IgD-negative memory B cell (primary cell): ENCODE results near the gene RNASEH2B. TPM values are rescaled to one million over a fixed set of nuclear protein-coding genes. Genes with fewer than 3 reads are reported as not detected.

Experiments
- H3K27ac Mint-ChIP-seq, 3 donors: one replicate each; pipeline ENCODE4 v1.8.0; 2020 to 2022; ENCODE audit warnings: mild to moderate bottlenecking in 3 of 3, mixed read lengths in 3 of 3, moderate library complexity in 1 of 3
- H3K27me3 Mint-ChIP-seq: one replicate; pipeline ENCODE4 v1.8.0; 2021; ENCODE audit warnings: mixed read lengths
- H3K36me3 Mint-ChIP-seq: one replicate; pipeline ENCODE4 v1.8.0; 2020; ENCODE audit warnings: mild to moderate bottlenecking, mixed read lengths
- H3K4me1 Mint-ChIP-seq, 3 donors: one replicate each; pipeline ENCODE4 v1.8.0; 2020 to 2022; ENCODE audit warnings: mixed read lengths in 3 of 3, mild to moderate bottlenecking in 1 of 3
- H3K4me3 Mint-ChIP-seq, 4 donors: one replicate each; pipeline ENCODE4 v1.8.0; 2020 to 2022; ENCODE audit warnings: mild to moderate bottlenecking in 4 of 4, mixed read lengths in 4 of 4, moderate library complexity in 3 of 4
- H3K9me3 Mint-ChIP-seq, 3 donors: one replicate each; pipeline ENCODE4 v1.8.0; 2020 to 2021; ENCODE audit warnings: mixed read lengths in 3 of 3, mild to moderate bottlenecking in 1 of 3
- polyA plus RNA-seq: library from polyadenylated mRNA; unstranded; fragments of 300-500 nt; fragmentation: Illumina TruSeq; gene quantifications from one replicate; pipeline ENCODE4 v1.2.3, GENCODE V29; 2021

The RNASEH2B gene
- polyA plus RNA-seq, 1 donor from 2014 or later, result 189 TPM

DNA sequence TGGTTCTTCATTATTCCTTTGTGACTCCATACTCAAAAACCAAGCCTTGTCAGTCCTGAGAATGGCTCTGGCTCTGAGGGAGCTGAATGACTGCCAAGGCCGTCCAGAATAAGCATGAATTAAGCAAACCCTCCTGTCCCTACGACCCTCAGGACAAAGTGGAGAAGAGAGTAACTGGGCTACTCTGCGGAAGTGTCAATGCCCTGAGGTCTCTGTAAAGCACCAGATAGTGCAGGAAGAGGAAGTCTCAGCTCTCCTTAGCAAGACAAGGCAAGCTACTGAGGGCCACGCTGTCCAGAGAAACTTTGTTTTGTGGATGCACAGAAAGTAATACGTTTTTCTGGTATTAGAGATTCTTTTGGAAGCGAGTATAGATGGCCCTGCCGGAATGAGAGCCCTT, 94.1 kb downstream of the RNASEH2B start:
- Mint-ChIP-seq H3K4me3 (no peak overlapping the region), H3K27me3 (peaks cover 18% of the 10 kb centered on the region), H3K36me3 (peaks cover 1% of the 10 kb centered on the region), H3K4me1 (no peaks in the 10 kb centered on the region), H3K27ac (no peak overlapping the region), H3K9me3 (peaks cover 0 to 3% (median 0%) of the 10 kb centered on the region in 3 donors)

DNA sequence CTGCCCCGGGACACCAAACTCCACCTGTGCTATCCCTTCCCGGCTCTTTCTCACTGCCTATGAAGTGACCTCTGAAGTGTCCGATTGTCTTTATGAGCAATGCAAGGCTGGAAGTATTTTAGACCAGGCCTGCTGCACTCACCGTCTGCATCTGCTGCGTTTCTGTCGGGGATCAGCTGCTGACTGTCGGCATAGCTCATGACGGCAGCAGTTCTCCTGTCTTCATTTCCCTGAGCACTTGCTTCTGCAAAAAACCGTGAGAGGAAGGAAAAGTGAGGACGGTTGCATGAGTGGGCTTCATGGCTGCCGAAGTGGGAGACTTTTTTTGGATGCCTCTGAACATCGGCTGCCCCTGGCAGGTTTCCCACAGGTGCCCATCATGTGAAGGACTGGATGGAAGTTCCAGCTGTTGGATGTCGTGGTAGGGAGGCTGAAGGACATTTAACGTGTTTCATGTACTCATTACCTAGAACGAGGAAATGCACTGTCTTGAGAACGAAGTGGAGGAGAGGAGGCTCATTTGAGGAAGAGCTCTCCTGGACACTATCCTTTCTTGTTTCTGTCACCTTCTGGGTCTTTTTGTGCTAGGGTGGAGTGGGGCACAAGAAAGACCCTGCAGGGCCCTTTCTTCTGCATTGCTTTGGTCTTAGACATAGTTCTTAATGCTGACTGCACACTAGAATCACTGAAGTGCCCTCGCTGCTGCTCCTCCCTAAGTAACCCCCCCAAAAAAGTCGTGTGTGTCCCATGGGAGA, 94.7 kb downstream of the RNASEH2B start:
- H3K4me3 Mint-ChIP-seq, result no peak overlapping the region
- H3K27me3 Mint-ChIP-seq, result peaks cover 18% of the 10 kb centered on the region
- H3K36me3 Mint-ChIP-seq, result peaks cover 1% of the 10 kb centered on the region
- no peak overlapping the region for H3K27ac Mint-ChIP-seq
- H3K4me1 Mint-ChIP-seq, result no peaks in the 10 kb centered on the region
- H3K9me3 Mint-ChIP-seq, result peaks cover 0 to 3% (median 0%) of the 10 kb centered on the region in 3 donors

DNA sequence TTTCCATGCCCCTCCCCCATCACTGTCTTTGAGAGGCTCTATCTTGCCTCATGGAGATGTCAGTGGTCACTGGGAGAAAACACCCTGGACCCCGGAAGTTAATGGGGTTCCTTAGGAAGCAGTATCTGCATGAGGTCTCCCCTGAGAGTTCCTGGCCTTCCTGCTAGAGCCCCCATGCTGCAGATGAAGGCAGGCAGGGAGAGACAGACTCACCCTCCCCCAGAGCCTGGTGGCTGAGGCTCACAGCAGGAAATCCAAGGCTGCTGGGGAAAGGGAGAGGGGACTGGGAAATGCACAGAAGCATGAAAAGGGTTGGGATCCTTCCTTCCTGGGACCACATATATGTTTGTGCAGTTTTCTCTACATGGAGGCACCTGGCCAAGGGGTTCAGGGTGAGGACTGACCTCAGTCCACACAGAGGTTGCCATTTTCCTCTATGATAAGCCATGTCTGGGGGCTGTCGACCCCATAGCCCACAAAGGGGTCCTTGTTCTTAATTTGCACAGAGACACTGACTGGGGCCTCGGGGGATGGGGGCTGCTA, 95.4 kb downstream of the RNASEH2B start:
- H3K9me3 Mint-ChIP-seq, result peaks cover 0 to 3% (median 0%) of the 10 kb centered on the region in 3 donors
- no peak overlapping the region for H3K27ac Mint-ChIP-seq
- H3K36me3 Mint-ChIP-seq, result no peaks in the 10 kb centered on the region
- no peaks in the 10 kb centered on the region for H3K4me1 Mint-ChIP-seq
- H3K4me3 Mint-ChIP-seq, result no peak overlapping the region
- H3K27me3 Mint-ChIP-seq, result peaks cover 18% of the 10 kb centered on the region

DNA sequence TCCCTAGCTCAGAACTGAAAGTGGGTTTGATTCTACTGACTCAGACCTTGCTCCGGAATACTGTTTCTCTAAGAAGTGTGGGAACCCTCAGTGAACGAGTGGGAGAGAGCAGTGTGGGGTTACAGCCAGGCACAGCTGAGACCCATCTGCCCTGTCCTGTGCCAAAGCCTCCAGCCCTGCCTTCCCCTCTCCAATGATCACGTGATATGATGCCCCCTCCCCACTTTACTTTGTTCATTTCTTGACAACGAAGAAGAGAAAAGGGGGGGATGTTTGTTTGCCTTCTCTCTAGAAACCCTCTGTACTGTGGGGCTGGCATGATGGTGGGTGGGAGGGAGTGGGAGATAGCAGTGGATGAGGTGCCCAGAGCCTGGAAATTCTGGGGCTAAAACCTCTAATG, 96.0 kb downstream of the RNASEH2B start:
- H3K36me3 Mint-ChIP-seq, result no peaks in the 10 kb centered on the region
- H3K4me1 Mint-ChIP-seq, result no peaks in the 10 kb centered on the region
- peaks cover 15% of the 10 kb centered on the region for H3K27me3 Mint-ChIP-seq
- no peak overlapping the region for H3K4me3 Mint-ChIP-seq
- peaks cover 0 to 3% (median 0%) of the 10 kb centered on the region in 3 donors for H3K9me3 Mint-ChIP-seq
- H3K27ac Mint-ChIP-seq, result no peak overlapping the region

Other genes with a start within 250 kb of the RNASEH2B start
- gene DLEU7, start 66.1 kb upstream of the RNASEH2B start, polyA plus RNA-seq, result not detected
- gene C13orf42, start 201.5 kb downstream of the RNASEH2B start, polyA plus RNA-seq, result not detected